GM12865 (cell line): ENCODE measurements around the gene RUBCN.

Experiments used
- DNase-seq: peaks from one replicate; pipeline ENCODE4 v3.0.0; 2010; ENCODE audit warnings: low read depth
- H3K4me3 ChIP-seq: 2 replicates; pipeline ENCODE4 v1.5.1; 2011; ENCODE audit warnings: mild to moderate bottlenecking, low read depth, low read length, control low read depth
- TF ChIP-seq, protein P1 (sequence below): IDR thresholded peaks from 2 replicates; pipeline ENCODE4 v1.5.1; 2011; ENCODE audit warnings: low read length, control low read depth, low read depth, inconsistent platforms; ENCODE audit not compliant: insufficient read depth; ENCODE audit errors: missing control alignments

Gene RUBCN

DNA sequence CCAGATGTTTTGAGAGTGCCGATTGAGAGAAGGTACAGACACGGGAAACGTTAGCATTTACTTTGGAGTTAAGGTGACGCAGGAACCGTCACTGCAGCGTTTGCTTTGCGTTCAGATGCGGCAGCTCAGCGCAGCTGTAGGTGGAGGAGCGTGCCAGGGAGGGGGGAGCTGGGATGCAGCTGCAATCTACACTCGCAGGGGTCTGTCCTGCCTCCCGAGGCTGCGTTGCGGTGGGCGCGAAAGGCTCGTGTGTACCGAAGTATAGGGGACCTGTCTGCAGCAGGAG, 12.6 kb upstream of the RUBCN start:
- peak; percentile 73 for DNase-seq
- TF ChIP-seq, protein P1, sequence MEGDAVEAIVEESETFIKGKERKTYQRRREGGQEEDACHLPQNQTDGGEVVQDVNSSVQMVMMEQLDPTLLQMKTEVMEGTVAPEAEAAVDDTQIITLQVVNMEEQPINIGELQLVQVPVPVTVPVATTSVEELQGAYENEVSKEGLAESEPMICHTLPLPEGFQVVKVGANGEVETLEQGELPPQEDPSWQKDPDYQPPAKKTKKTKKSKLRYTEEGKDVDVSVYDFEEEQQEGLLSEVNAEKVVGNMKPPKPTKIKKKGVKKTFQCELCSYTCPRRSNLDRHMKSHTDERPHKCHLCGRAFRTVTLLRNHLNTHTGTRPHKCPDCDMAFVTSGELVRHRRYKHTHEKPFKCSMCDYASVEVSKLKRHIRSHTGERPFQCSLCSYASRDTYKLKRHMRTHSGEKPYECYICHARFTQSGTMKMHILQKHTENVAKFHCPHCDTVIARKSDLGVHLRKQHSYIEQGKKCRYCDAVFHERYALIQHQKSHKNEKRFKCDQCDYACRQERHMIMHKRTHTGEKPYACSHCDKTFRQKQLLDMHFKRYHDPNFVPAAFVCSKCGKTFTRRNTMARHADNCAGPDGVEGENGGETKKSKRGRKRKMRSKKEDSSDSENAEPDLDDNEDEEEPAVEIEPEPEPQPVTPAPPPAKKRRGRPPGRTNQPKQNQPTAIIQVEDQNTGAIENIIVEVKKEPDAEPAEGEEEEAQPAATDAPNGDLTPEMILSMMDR = no peak
- H3K4me3 ChIP-seq = peak overlapping the region; percentile 89

DNA sequence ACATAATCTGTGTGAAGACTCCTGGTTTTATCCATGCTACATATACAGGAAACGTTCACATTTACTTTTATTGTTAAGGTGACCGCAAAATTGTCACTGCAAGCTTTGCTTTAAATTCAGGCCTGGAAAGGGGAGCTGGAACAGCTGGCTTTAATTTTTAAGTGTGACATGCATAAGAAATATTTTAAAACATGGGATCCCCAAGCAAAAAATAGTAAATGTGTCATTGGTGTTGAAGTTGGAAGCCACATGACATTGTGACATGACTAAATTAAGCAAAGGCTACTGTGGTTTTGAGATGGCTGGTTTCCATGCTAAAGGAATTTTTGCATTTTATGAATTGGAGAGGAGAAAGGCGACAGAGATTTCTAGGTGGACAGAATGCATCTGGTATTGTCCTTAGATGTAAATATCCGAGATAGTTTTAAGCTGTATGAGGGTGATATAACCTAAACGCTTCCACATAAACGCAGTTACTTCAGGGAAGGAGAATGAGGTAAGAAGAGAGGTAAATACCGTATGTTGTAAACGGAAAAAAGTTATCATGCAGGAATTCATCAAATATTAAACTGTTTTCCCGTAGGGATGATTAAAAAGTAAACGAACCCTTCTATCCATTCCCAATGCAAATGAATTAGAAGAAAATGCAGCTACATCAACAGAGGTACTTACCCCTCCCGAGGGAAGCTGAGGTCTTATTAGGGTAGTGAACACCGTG, 12.1 kb upstream of the RUBCN start:
- peak overlapping the region; percentile 89 for H3K4me3 ChIP-seq
- TF ChIP-seq, protein P1 = no peak
- DNase-seq = no peak

DNA sequence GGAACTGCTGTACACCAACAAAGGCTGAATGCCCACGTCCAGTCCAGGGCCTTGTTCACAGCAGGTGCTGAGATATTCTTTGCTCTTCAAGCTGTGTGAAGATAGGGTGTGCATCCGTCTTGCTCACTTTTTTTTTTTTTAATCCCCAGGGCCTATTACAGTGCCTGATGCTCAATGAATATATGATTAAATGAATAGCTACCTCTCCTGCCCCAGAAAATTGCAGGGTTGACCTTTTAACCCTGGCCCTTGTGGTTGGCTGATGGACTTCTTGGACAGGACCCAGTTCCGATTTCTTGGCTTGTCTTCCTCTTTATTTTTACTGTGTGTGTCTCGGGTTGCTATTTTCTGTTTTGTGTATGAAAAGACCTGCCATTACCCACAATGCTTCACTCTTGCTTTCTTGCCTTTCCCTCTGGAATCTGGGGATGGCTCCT, 10.1 kb upstream of the RUBCN start:
- DNase-seq = peak; percentile 37
- H3K4me3 ChIP-seq = no peak overlapping the region
- TF ChIP-seq, protein P1 = no peak

DNA sequence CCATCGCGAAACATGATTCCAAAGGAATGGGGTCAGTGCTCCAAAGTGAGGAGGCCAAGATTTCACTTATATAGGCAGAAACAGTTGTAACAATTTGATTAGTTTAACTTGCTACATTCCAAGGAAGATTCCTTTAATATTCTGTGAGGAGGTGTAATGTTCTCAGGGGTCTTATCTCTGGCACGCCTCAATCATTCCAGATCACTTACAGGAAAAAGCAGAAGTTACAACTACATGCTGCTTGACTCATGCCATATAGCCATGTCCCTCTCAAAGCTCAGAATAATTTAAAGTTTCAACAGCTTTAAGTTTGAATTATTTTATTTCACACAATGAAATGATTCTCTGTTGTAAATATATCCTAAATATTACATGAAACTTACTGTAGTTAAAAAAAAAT, 9.5 kb upstream of the RUBCN start:
- DNase-seq = no peak
- TF ChIP-seq, protein P1 = no peak
- no peak overlapping the region for H3K4me3 ChIP-seq

DNA sequence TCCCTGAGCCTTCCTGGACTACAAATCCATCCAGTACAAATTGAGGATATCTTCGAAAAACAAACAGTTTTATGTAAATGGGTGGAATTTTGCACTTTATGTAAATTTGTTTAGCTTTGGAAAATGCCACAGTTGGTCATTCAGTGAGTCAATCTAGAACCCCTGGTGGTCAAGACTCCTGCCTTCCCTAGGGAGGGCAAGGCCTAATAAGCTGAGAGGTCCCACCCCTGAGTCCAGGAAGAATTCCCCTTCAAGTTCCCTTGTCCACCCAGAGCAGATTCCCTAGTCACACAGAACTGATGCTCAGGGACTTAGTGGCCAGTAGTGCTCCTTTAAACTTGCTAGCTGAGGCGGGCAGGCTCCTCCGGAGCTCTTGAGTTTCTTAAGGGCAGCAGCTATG, 6.1 kb upstream of the RUBCN start:
- H3K4me3 ChIP-seq = no peak overlapping the region
- no peak for DNase-seq
- TF ChIP-seq, protein P1 = no peak

DNA sequence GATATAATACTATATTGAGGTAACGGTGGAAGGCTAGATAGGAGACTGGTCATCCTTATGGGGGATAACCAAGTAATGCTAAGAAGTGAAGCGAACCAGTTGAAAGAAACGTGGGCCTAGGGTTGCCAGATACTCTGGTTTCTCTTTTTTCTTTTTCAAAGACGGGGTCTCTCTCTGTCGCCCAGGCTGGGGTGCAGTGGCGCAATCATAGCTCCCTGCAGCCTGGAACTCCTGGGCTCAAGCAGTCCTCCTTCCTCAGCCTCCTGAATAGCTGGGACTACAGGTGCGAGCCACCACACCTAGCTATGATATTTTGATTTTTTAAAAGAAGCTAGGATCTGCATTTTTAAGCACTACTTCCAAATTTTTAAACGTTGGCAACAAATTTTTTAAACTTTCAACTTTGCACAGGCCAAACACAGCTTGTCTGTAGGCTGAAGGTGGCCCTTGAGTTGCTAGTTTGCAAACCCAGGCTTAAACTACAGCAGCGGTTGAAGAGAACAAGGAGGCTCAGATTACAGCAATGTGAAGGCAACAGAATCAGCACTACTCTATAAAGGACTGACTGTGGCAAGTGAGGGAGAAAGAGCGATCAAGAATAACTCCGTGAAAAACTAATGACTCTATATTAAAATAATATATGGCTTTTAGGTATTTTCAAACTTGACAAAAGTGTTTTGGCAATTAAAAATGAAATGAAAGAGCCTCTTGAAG, 1.2 kb upstream of the RUBCN start:
- peak overlapping the region; percentile 83 for H3K4me3 ChIP-seq
- DNase-seq = no peak
- TF ChIP-seq, protein P1 = no peak

DNA sequence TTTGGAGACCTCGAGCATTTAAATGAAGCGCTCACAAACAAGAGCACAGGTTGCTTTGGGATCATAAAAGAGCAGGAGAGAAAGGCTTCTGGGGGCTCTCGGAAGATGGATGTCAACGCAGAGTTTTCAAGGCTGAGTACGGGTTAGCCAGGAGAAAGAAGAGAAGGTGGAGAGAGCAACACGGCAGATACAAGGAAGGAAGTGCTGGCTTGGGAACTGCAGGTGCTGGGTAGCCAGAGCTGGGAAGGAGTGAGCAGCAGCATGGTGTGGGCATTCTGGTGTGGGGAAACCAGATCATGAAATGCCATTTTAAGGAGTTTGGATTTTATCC, 580 bp upstream of the RUBCN start:
- TF ChIP-seq, protein P1 = no peak
- no peak for DNase-seq
- H3K4me3 ChIP-seq = peak overlapping the region; percentile 83
